ENCODE results near the gene OCA2.

DNA sequence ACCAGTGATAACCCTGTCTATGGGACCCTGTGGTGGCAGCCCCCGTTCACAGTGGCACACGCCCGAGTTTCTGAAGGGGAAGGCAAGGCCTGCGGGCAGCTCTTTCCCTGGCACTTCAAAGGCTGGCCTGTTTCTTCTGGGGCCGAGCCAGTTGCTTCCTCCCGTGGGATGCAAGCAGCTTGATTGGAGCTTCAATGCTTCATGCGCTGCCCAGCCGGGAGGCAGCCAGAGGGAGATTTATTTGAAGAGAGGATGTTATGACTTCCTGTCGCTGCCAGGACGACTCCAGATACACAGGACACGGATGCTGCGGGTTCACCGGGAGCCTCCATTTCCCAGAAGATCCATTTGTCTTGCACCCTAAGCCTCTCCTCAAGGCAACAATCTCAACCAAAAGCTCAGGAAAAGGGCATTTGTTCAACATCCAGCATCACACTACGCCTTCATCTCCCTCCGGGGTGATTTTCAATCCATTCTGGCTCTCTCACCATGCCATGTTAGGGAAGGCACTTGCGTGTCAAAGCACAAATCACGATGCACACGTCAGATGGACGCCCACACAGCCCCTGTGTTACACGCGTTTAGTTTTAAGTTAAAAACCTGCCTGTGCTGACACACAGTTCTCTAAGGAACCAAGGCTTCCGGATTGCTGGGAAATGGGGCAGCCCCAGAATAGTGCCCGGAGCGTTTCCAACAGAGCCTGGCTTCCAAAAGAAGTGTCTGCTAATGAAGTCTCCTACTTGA, 330.2 kb downstream of the OCA2 start:
- TF ChIP-seq, protein P1, sequence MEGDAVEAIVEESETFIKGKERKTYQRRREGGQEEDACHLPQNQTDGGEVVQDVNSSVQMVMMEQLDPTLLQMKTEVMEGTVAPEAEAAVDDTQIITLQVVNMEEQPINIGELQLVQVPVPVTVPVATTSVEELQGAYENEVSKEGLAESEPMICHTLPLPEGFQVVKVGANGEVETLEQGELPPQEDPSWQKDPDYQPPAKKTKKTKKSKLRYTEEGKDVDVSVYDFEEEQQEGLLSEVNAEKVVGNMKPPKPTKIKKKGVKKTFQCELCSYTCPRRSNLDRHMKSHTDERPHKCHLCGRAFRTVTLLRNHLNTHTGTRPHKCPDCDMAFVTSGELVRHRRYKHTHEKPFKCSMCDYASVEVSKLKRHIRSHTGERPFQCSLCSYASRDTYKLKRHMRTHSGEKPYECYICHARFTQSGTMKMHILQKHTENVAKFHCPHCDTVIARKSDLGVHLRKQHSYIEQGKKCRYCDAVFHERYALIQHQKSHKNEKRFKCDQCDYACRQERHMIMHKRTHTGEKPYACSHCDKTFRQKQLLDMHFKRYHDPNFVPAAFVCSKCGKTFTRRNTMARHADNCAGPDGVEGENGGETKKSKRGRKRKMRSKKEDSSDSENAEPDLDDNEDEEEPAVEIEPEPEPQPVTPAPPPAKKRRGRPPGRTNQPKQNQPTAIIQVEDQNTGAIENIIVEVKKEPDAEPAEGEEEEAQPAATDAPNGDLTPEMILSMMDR (conservative IDR thresholded peaks at IDR 0.05; ENCODE audit: low read length), result no peak
- TF ChIP-seq EZH2phosphoT487 (IDR thresholded peaks at IDR 0.05; ENCODE audit: borderline replicate concordance, low read depth, low read length), result no peak
